Measurements from ENCODE around the gene YTHDF2. TPM values are rescaled to one million over a fixed set of nuclear protein-coding genes. Genes with fewer than 3 reads are reported as not detected.
"Not testable (repeated sequence)": the region's sequence is repeated elsewhere in the genome, so short reads cannot be mapped to it uniquely, and the experiment has no call there.

The YTHDF2 gene
- total RNA-seq, 3 donors from 2014 or later (not counting 1 experiment from before 2014, with no cell fraction given): 78.9 to 98.3 (median 97.9) TPM

DNA sequence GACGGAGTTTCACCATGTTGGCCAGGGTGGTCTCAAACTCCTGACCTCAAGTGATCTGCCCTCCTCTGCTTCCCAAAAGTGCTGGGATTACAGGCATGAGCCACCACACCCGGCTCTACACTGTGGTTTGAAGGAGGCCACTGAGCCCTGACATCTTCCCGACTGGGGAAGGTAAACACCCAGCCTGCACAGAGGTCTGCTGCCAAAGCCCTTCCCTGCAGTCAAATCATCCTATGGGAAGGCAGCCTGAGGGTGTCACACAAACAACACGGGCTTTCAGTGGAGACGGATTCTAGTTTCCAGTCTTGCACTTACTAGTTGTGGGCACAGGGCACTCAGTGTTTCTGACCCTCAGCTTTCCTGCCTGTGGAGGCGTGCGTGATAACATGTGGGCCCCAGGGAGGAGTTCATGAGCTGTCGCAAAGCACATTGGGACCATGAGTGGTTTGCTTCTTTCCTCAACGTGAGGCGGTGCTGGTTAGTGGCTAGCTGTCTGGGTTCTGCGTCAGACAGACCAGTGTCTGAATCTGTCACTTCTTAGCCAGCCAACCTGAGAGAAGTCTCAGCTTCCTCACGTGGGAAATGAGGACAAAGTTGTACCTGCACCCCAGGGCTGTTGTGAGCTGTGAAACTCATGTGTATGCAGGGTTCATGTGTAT is 53.8 kb downstream of the YTHDF2 start:
- Histone ChIP-seq H3K4me1 (ENCODE audit: control insufficient read depth, insufficient read depth, low read length) (peaks cover 2% of the 10 kb centered on the region), H3K27ac (ENCODE audit: low read length) (no peak overlapping the region), H3K4me3 (ENCODE audit: low read length) (no peak overlapping the region), H3K9me3 (ENCODE audit: control insufficient read depth, insufficient read depth, low read length) (no peaks in the 10 kb centered on the region), H3K27me3 (ENCODE audit: control insufficient read depth, insufficient read depth, low read length) (no peaks in the 10 kb centered on the region), H3K36me3 (ENCODE audit: control insufficient read depth, insufficient read depth, low read length) (no peaks in the 10 kb centered on the region)
- intact Hi-C loops (cut with micrococcal nuclease): no loop called here
- TF ChIP-seq, protein P1, sequence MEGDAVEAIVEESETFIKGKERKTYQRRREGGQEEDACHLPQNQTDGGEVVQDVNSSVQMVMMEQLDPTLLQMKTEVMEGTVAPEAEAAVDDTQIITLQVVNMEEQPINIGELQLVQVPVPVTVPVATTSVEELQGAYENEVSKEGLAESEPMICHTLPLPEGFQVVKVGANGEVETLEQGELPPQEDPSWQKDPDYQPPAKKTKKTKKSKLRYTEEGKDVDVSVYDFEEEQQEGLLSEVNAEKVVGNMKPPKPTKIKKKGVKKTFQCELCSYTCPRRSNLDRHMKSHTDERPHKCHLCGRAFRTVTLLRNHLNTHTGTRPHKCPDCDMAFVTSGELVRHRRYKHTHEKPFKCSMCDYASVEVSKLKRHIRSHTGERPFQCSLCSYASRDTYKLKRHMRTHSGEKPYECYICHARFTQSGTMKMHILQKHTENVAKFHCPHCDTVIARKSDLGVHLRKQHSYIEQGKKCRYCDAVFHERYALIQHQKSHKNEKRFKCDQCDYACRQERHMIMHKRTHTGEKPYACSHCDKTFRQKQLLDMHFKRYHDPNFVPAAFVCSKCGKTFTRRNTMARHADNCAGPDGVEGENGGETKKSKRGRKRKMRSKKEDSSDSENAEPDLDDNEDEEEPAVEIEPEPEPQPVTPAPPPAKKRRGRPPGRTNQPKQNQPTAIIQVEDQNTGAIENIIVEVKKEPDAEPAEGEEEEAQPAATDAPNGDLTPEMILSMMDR (IDR thresholded peaks at IDR 0.05): no peak
- no peaks in the 10 kb centered on the region for H3K36me3 Mint-ChIP-seq
- H3K9me3 Mint-ChIP-seq: no peaks in the 10 kb centered on the region
- ATAC-seq (no peak), DNase-seq (no peak)
- peaks cover 0 to 4% of the 10 kb centered on the region in 2 donors for H3K27me3 Mint-ChIP-seq (ENCODE audit: low read depth in 2 of 2)
- peaks cover 4% of the 10 kb centered on the region in 2 donors for H3K4me1 Mint-ChIP-seq
- H3K27ac Mint-ChIP-seq: no peak overlapping the region
- 81% methylated on average over 12 of the region's 12 CpGs for WGBS (ENCODE audit: insufficient coverage)
- H3K4me3 Mint-ChIP-seq: no peak overlapping the region

DNA sequence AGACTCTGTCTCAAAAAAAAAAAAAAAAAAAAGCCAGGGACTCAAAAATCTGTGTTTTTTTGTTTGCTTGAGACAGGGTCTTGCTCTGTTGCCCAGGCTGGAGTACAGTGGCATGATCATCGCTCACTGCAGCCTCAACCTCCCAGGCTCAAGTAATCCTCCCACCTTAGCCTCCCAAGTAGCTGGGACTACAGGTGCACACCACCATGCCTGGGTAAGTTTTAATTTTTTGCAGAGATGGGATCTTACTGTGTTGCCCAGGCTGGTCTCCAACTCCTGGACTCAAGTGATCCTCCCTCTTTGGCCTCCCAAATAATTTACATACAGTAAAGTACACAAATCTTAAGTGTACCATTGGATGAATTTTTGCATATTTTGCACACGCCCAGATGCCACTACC is 55.2 kb downstream of the YTHDF2 start:
- H3K27me3 Mint-ChIP-seq (ENCODE audit: low read depth in 2 of 2); H3K4me1 Mint-ChIP-seq; H3K9me3 ChIP-seq (ENCODE audit: control insufficient read depth, insufficient read depth, low read length); H3K36me3 ChIP-seq (ENCODE audit: control insufficient read depth, insufficient read depth, low read length); DNase-seq; H3K4me3 ChIP-seq (ENCODE audit: low read length); H3K4me1 ChIP-seq (ENCODE audit: control insufficient read depth, insufficient read depth, low read length); H3K4me3 Mint-ChIP-seq; intact Hi-C loops (cut with micrococcal nuclease); H3K27me3 ChIP-seq (ENCODE audit: control insufficient read depth, insufficient read depth, low read length); H3K9me3 Mint-ChIP-seq; H3K36me3 Mint-ChIP-seq; ATAC-seq; H3K27ac Mint-ChIP-seq; H3K27ac ChIP-seq (ENCODE audit: low read length): not testable (repeated sequence)
- WGBS (ENCODE audit: insufficient coverage): 92% methylated on average over 2 of the region's 2 CpGs

DNA sequence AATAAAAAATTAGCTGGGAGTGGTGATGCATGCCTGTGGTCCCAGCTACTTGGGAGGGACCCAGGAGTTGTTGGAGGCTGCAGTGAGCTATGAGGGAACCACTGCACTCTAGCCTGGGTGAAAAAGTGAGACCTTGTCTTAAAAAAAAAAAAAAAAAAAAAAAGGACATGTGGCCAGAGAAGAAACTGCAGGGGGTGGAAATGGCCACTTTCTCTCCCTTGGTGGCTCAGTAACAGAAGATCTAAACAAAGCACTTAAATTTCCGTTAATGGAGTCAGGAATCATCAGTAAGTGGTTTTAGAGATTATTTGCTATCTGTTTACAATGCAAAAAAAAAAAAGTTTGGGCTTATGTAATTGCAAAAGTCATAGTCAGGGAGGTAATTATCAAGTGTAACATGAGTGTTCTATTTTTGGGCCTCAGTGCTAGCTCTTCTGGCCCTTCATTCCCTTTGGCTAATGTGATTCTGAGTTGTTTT is 55.9 kb downstream of the YTHDF2 start:
- Histone ChIP-seq H3K27ac (ENCODE audit: low read length) (no peak overlapping the region), H3K4me3 (ENCODE audit: low read length) (no peak overlapping the region), H3K36me3 (ENCODE audit: control insufficient read depth, insufficient read depth, low read length) (no peaks in the 10 kb centered on the region), H3K27me3 (ENCODE audit: control insufficient read depth, insufficient read depth, low read length) (no peaks in the 10 kb centered on the region), H3K4me1 (ENCODE audit: control insufficient read depth, insufficient read depth, low read length) (no peaks in the 10 kb centered on the region), H3K9me3 (ENCODE audit: control insufficient read depth, insufficient read depth, low read length) (no peaks in the 10 kb centered on the region)
- ATAC-seq: no peak
- no peaks in the 10 kb centered on the region for H3K4me1 Mint-ChIP-seq
- TF ChIP-seq, protein P1 (IDR thresholded peaks at IDR 0.05): no peak
- no peaks in the 10 kb centered on the region for H3K9me3 Mint-ChIP-seq
- no peak overlapping the region for H3K4me3 Mint-ChIP-seq
- intact Hi-C loops (cut with micrococcal nuclease): no loop called here
- H3K27ac Mint-ChIP-seq: no peak overlapping the region
- WGBS (ENCODE audit: insufficient coverage): 91% methylated on average over 1 of the region's 1 CpG
- peaks cover 7% of the 10 kb centered on the region in 2 donors for H3K27me3 Mint-ChIP-seq (ENCODE audit: low read depth in 2 of 2)
- no peak for DNase-seq
- H3K36me3 Mint-ChIP-seq: no peaks in the 10 kb centered on the region

DNA sequence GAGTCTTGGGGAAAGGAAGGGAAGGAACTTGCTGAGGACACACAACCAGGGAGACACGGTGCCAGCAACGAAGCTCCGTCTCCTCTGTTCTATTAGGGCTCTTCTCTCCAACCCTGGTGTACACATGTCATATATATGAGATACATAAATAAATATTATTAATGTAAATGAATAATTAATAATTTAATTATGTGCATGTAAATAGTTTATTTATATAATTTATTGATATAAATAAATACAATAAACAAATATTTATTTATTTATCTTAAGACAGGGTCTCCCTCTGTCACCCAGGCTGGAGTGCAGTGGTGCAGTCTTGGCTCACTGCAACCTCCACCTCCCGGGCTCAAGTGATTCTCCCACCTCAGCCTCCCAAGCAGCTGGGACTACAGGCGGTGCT is 57.8 kb downstream of the YTHDF2 start:
- H3K9me3 ChIP-seq (ENCODE audit: control insufficient read depth, insufficient read depth, low read length); H3K27me3 ChIP-seq (ENCODE audit: control insufficient read depth, insufficient read depth, low read length); intact Hi-C loops (cut with micrococcal nuclease); ATAC-seq; H3K27ac ChIP-seq (ENCODE audit: low read length); H3K36me3 Mint-ChIP-seq; H3K4me1 ChIP-seq (ENCODE audit: control insufficient read depth, insufficient read depth, low read length); H3K4me3 Mint-ChIP-seq; H3K9me3 Mint-ChIP-seq; H3K4me1 Mint-ChIP-seq; H3K27ac Mint-ChIP-seq; DNase-seq; H3K4me3 ChIP-seq (ENCODE audit: low read length); H3K36me3 ChIP-seq (ENCODE audit: control insufficient read depth, insufficient read depth, low read length): not testable (repeated sequence)
- peaks cover 7 to 10% of the 10 kb centered on the region in 2 donors for H3K27me3 Mint-ChIP-seq (ENCODE audit: low read depth in 2 of 2)
- 100% methylated on average over 1 of the region's 5 CpGs for WGBS (ENCODE audit: insufficient coverage)

Measured in natural killer cell (primary cell).